ENCODE data around the gene PEX10.
A peak's percentile ranks its signal among the peaks of the same experiment; 100 is the strongest.

PEX10 gene

DNA sequence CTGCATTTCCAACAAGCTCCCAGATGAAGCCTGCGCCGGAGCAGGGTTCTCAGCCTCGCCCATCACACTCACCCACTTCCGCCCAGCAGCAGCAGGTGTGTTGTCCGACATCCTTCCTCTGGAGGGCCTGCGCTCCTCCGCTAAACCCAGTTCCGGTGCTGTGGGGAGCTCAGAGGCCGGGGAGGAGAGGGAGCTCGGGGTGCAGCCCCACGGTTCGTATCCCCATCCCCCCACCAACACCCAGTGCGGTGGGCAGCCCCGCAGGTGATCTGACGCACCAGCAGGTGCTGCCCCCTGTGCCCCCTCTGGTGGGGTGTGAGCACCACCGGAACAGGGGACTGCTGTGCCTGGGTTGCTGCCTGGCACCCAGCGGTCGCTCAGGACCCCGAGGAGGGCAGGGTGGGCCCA lies 3.4 kb upstream of the PEX10 start:
- ATAC-seq (ENCODE audit: insufficient read depth, low read depth) (no peak), DNase-seq (peak; percentile 44)
- Histone ChIP-seq H3K27me3 (ENCODE audit: insufficient read depth, low read length, poor library complexity) (no peaks in the 10 kb centered on the region), H3K4me1 (ENCODE audit: insufficient read depth, low read length) (peaks cover 40% of the 10 kb centered on the region), H4K20me1 (ENCODE audit: insufficient read depth, low read length) (peaks cover 3% of the 10 kb centered on the region; the same call in 1 of the 2 replicates), H3K79me2 (ENCODE audit: insufficient read depth, low read length) (peaks cover 10% of the 10 kb centered on the region), H3K36me3 (ENCODE audit: insufficient read depth, low read length) (no peaks in the 10 kb centered on the region; the same call in 1 of the 2 replicates), H3K9ac (ENCODE audit: low read depth, low read length) (no peak overlapping the region), H3K27ac (ENCODE audit: low read length) (no peak overlapping the region), H3K9me3 (ENCODE audit: insufficient read depth, low read length, severe bottlenecking) (no peaks in the 10 kb centered on the region), H3K4me2 (ENCODE audit: insufficient read depth, low read length) (no peak overlapping the region), H3K4me3 (ENCODE audit: low read depth in 1 of 2, low read length in 2 of 2) (no peak overlapping the region), H2AFZ (ENCODE audit: low read depth, low read length) (no peak overlapping the region)
- TF ChIP-seq, protein P1, sequence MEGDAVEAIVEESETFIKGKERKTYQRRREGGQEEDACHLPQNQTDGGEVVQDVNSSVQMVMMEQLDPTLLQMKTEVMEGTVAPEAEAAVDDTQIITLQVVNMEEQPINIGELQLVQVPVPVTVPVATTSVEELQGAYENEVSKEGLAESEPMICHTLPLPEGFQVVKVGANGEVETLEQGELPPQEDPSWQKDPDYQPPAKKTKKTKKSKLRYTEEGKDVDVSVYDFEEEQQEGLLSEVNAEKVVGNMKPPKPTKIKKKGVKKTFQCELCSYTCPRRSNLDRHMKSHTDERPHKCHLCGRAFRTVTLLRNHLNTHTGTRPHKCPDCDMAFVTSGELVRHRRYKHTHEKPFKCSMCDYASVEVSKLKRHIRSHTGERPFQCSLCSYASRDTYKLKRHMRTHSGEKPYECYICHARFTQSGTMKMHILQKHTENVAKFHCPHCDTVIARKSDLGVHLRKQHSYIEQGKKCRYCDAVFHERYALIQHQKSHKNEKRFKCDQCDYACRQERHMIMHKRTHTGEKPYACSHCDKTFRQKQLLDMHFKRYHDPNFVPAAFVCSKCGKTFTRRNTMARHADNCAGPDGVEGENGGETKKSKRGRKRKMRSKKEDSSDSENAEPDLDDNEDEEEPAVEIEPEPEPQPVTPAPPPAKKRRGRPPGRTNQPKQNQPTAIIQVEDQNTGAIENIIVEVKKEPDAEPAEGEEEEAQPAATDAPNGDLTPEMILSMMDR (IDR thresholded peaks at IDR 0.05; ENCODE audit: borderline replicate concordance, extremely low read depth, low read length, poor library complexity, severe bottlenecking) = no peak
- TF ChIP-seq EZH2 (IDR thresholded peaks at IDR 0.05; ENCODE audit: borderline replicate concordance, low read depth, low read length, severe bottlenecking) = no peak

DNA sequence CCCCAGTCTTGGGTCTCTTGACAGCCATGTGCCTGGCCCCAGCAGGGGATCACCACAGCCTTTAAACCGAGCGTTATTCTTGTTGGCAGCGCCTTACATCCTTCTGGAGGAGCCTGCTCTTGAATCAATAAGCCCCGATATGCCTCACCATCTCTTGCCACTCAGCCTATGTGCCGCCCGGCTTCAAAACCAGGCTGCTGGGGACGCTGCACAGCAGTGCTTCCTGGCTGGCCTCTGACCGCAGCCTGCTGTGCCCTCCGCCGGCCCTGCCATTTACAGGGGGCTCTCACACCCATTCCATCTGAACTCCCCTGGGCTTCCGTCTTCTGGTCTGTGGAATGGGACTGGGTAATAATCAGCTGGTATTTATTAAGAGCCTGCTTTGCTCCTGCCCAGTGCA lies 3.0 kb upstream of the PEX10 start:
- ATAC-seq (ENCODE audit: insufficient read depth, low read depth) = no peak
- Histone ChIP-seq H2AFZ (ENCODE audit: low read depth, low read length) (no peak overlapping the region), H3K4me3 (ENCODE audit: low read depth in 1 of 2, low read length in 2 of 2) (no peak overlapping the region)

DNA sequence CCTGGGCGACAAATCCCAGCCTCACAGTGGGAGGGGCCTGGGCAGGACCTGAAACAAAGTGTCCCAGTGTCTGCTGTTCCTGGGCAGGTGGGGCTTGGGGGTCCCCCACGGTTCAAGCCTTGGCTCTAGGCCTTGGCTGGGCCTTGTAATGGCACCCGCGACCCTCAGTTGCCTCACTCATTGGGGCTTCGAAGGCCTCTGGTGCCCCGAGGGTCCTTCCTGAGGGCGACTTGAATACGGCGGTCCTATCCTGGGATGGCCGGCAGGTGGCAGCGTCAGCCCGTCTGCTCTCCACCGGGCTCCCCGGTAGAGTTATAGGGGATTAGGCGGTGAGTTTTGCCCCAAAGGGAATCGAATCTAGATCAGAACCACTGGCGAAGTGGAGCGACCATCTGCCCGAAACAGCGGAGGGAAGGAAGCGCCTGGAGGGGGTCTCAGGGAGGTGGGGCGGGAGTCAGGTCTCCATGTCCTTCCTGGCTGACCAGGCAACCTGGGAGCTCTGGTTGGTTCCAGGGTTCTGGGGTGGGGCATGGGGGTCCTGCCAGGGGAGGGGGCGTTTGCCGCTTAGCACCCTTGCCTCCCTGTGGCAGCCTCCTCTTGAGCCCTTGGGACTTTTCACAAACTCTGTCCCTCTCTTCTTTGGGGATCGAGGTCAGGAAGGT lies 2.1 kb upstream of the PEX10 start:
- H3K4me1 ChIP-seq (ENCODE audit: insufficient read depth, low read length) = peaks cover 42% of the 10 kb centered on the region
- no peaks in the 10 kb centered on the region for H3K9me3 ChIP-seq (ENCODE audit: insufficient read depth, low read length, severe bottlenecking)
- no peak overlapping the region for H3K27ac ChIP-seq (ENCODE audit: low read length)
- H3K79me2 ChIP-seq (ENCODE audit: insufficient read depth, low read length) = peaks cover 10% of the 10 kb centered on the region
- H3K27me3 ChIP-seq (ENCODE audit: insufficient read depth, low read length, poor library complexity) = no peaks in the 10 kb centered on the region
- H3K4me2 ChIP-seq (ENCODE audit: insufficient read depth, low read length) = peak overlapping the region; percentile 72
- H2AFZ ChIP-seq (ENCODE audit: low read depth, low read length) = 0 out of 2 replicates have a peak overlapping the region, but pooled peaks have one; percentile 38
- no peak overlapping the region for H3K9ac ChIP-seq (ENCODE audit: low read depth, low read length)
- peaks cover under 1% of the 10 kb centered on the region; the same call in 1 of the 2 replicates for H3K36me3 ChIP-seq (ENCODE audit: insufficient read depth, low read length)
- peak; percentile 48 for ATAC-seq (ENCODE audit: insufficient read depth, low read depth)
- TF ChIP-seq EZH2 (IDR thresholded peaks at IDR 0.05; ENCODE audit: borderline replicate concordance, low read depth, low read length, severe bottlenecking) = no peak
- TF ChIP-seq, protein P1 (IDR thresholded peaks at IDR 0.05; ENCODE audit: borderline replicate concordance, extremely low read depth, low read length, poor library complexity, severe bottlenecking) = peak; percentile 95
- peaks cover 3% of the 10 kb centered on the region; the same call in 1 of the 2 replicates for H4K20me1 ChIP-seq (ENCODE audit: insufficient read depth, low read length)
- 0 out of 4 replicates have a peak overlapping the region, but pooled peaks of 1 of the 2 experiments have one; percentile 99 for H3K4me3 ChIP-seq (ENCODE audit: low read depth in 1 of 2, low read length in 2 of 2)
- peak; percentile 79 for DNase-seq

More for the DNA sequence above, 3.0 kb upstream of the PEX10 start:
- Histone ChIP-seq H3K36me3 (ENCODE audit: insufficient read depth, low read length) (no peaks in the 10 kb centered on the region; the same call in 1 of the 2 replicates), H3K9ac (ENCODE audit: low read depth, low read length) (no peak overlapping the region), H3K27me3 (ENCODE audit: insufficient read depth, low read length, poor library complexity) (no peaks in the 10 kb centered on the region), H3K9me3 (ENCODE audit: insufficient read depth, low read length, severe bottlenecking) (no peaks in the 10 kb centered on the region), H3K4me1 (ENCODE audit: insufficient read depth, low read length) (peaks cover 42% of the 10 kb centered on the region), H4K20me1 (ENCODE audit: insufficient read depth, low read length) (peaks cover 3% of the 10 kb centered on the region; the same call in 1 of the 2 replicates), H3K4me2 (ENCODE audit: insufficient read depth, low read length) (no peak overlapping the region), H3K79me2 (ENCODE audit: insufficient read depth, low read length) (peaks cover 10% of the 10 kb centered on the region), H3K27ac (ENCODE audit: low read length) (no peak overlapping the region)
- TF ChIP-seq, protein P1 (IDR thresholded peaks at IDR 0.05; ENCODE audit: borderline replicate concordance, extremely low read depth, low read length, poor library complexity, severe bottlenecking) = no peak
- no peak for TF ChIP-seq EZH2 (IDR thresholded peaks at IDR 0.05; ENCODE audit: borderline replicate concordance, low read depth, low read length, severe bottlenecking)
- DNase-seq = no peak

Measured in DND-41 (cell line).